ENCODE results near the gene ZNF398. TPM values are rescaled to one million over a fixed set of nuclear protein-coding genes. Genes with fewer than 3 reads are reported as not detected.
A peak's percentile ranks its signal among the peaks of the same experiment; 100 is the strongest.

Gene ZNF398
- total and polyA plus RNA-seq, 10 of the 15 experiments (the other 5 are each of a cell fraction or from before 2014, with no cell fraction given), result 2.3 to 15.3 (median 10.0) TPM

DNA sequence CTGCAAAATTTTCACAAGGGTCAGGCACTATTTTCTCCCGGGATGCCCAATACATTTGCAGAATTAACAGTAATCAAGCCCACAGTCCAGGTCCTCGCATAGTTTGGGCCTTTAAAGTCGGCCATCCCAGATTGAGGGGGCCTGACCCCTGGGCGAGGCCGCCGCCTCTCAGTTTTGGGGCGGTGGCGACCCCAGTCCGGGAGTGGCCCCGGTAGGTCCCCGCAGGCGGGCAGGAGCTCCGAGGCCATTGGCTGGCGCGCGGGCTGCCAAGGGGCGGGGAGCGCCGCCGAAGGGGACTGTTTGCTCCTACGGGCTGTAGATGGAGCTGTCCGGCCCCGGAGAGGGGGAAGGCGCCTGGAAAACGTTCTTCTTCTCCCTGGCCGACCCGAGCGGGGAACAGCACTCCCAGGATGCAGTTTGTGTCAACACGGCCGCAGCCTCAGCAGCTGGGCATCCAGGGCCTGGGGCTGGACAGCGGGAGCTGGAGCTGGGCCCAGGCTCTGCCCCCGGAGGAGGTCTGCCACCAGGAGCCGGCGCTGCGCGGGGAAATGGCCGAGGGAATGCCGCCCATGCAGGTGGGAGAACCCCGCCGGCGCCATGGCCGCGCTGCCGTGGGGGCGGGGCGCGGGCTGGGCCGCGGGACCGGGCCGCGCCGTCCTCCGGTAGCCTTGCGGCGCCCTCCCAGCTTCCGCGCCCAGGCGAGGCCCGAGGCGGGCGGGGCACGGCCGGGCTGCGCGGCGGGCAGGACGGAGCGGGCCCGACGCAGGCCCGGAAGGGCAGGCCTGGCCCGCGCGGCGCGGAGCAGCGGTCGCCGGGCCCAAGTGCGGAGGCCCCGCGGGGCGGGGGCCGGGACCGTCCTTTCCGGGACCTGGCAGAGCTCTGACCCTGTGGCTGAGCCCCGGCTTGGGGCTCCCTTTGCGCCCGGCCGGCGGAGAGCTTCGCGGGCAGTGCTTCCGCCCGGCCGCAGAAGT, 48.2 kb downstream of the ZNF398 start, which contains the start of gene ZNF282 (continued):
- TF ChIP-seq, protein P1, sequence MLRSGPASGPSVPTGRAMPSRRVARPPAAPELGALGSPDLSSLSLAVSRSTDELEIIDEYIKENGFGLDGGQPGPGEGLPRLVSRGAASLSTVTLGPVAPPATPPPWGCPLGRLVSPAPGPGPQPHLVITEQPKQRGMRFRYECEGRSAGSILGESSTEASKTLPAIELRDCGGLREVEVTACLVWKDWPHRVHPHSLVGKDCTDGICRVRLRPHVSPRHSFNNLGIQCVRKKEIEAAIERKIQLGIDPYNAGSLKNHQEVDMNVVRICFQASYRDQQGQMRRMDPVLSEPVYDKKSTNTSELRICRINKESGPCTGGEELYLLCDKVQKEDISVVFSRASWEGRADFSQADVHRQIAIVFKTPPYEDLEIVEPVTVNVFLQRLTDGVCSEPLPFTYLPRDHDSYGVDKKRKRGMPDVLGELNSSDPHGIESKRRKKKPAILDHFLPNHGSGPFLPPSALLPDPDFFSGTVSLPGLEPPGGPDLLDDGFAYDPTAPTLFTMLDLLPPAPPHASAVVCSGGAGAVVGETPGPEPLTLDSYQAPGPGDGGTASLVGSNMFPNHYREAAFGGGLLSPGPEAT (IDR thresholded peaks at IDR 0.05; ENCODE audit: low read depth), result peak; percentile 88
- TF ChIP-seq NR2C2 (IDR thresholded peaks at IDR 0.05; ENCODE audit: borderline replicate concordance, control insufficient read depth, insufficient read length, low read depth) (no peak), SREBF2 (IDR thresholded peaks at IDR 0.05; ENCODE audit: low read length) (no peak), EGR1 (IDR thresholded peaks at IDR 0.05; ENCODE audit: borderline replicate concordance in 1 of 2, low read depth in 2 of 2, low read length in 2 of 2) (0 out of 3 replicates have a peak, but pooled peaks of 1 of the 2 experiments have one; percentile 34), MYC (IDR thresholded peaks at IDR 0.05; ENCODE audit: insufficient read depth, insufficient read length, insufficient replicate concordance, low read length, severe bottlenecking) (peak; percentile 38), CHD2 (IDR thresholded peaks at IDR 0.05; ENCODE audit: borderline replicate concordance, low read depth, low read length) (peak; percentile 54; the same call in 1 of the 2 replicates), POLR2A (IDR thresholded peaks at IDR 0.05; ENCODE audit: low read depth, low read length) (peak; percentile 88), CREB1 (IDR thresholded peaks at IDR 0.05; ENCODE audit: low read depth) (0 out of 2 replicates have a peak, but pooled peaks have one; percentile 14), SMARCA5 (IDR thresholded peaks at IDR 0.05) (peak; percentile 90), PAX8 (IDR thresholded peaks at IDR 0.05) (no peak), POLR2AphosphoS2 (IDR thresholded peaks at IDR 0.05; ENCODE audit: low read depth, low read length) (peak; percentile 43; the same call in 1 of the 2 replicates)
- TF ChIP-seq, protein P2, sequence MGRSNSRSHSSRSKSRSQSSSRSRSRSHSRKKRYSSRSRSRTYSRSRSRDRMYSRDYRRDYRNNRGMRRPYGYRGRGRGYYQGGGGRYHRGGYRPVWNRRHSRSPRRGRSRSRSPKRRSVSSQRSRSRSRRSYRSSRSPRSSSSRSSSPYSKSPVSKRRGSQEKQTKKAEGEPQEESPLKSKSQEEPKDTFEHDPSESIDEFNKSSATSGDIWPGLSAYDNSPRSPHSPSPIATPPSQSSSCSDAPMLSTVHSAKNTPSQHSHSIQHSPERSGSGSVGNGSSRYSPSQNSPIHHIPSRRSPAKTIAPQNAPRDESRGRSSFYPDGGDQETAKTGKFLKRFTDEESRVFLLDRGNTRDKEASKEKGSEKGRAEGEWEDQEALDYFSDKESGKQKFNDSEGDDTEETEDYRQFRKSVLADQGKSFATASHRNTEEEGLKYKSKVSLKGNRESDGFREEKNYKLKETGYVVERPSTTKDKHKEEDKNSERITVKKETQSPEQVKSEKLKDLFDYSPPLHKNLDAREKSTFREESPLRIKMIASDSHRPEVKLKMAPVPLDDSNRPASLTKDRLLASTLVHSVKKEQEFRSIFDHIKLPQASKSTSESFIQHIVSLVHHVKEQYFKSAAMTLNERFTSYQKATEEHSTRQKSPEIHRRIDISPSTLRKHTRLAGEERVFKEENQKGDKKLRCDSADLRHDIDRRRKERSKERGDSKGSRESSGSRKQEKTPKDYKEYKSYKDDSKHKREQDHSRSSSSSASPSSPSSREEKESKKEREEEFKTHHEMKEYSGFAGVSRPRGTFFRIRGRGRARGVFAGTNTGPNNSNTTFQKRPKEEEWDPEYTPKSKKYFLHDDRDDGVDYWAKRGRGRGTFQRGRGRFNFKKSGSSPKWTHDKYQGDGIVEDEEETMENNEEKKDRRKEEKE (IDR thresholded peaks at IDR 0.05), result 0 out of 2 replicates have a peak, but pooled peaks have one; percentile 10
- TF ChIP-seq, protein P3, sequence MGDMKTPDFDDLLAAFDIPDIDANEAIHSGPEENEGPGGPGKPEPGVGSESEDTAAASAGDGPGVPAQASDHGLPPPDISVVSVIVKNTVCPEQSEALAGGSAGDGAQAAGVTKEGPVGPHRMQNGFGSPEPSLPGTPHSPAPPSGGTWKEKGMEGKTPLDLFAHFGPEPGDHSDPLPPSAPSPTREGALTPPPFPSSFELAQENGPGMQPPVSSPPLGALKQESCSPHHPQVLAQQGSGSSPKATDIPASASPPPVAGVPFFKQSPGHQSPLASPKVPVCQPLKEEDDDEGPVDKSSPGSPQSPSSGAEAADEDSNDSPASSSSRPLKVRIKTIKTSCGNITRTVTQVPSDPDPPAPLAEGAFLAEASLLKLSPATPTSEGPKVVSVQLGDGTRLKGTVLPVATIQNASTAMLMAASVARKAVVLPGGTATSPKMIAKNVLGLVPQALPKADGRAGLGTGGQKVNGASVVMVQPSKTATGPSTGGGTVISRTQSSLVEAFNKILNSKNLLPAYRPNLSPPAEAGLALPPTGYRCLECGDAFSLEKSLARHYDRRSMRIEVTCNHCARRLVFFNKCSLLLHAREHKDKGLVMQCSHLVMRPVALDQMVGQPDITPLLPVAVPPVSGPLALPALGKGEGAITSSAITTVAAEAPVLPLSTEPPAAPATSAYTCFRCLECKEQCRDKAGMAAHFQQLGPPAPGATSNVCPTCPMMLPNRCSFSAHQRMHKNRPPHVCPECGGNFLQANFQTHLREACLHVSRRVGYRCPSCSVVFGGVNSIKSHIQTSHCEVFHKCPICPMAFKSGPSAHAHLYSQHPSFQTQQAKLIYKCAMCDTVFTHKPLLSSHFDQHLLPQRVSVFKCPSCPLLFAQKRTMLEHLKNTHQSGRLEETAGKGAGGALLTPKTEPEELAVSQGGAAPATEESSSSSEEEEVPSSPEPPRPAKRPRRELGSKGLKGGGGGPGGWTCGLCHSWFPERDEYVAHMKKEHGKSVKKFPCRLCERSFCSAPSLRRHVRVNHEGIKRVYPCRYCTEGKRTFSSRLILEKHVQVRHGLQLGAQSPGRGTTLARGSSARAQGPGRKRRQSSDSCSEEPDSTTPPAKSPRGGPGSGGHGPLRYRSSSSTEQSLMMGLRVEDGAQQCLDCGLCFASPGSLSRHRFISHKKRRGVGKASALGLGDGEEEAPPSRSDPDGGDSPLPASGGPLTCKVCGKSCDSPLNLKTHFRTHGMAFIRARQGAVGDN (IDR thresholded peaks at IDR 0.05), result peak; percentile 28; the same call in 1 of the 2 replicates
- TF ChIP-seq, protein P4, sequence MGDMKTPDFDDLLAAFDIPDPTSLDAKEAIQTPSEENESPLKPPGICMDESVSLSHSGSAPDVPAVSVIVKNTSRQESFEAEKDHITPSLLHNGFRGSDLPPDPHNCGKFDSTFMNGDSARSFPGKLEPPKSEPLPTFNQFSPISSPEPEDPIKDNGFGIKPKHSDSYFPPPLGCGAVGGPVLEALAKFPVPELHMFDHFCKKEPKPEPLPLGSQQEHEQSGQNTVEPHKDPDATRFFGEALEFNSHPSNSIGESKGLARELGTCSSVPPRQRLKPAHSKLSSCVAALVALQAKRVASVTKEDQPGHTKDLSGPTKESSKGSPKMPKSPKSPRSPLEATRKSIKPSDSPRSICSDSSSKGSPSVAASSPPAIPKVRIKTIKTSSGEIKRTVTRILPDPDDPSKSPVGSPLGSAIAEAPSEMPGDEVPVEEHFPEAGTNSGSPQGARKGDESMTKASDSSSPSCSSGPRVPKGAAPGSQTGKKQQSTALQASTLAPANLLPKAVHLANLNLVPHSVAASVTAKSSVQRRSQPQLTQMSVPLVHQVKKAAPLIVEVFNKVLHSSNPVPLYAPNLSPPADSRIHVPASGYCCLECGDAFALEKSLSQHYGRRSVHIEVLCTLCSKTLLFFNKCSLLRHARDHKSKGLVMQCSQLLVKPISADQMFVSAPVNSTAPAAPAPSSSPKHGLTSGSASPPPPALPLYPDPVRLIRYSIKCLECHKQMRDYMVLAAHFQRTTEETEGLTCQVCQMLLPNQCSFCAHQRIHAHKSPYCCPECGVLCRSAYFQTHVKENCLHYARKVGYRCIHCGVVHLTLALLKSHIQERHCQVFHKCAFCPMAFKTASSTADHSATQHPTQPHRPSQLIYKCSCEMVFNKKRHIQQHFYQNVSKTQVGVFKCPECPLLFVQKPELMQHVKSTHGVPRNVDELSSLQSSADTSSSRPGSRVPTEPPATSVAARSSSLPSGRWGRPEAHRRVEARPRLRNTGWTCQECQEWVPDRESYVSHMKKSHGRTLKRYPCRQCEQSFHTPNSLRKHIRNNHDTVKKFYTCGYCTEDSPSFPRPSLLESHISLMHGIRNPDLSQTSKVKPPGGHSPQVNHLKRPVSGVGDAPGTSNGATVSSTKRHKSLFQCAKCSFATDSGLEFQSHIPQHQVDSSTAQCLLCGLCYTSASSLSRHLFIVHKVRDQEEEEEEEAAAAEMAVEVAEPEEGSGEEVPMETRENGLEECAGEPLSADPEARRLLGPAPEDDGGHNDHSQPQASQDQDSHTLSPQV (IDR thresholded peaks at IDR 0.05), result no peak
